ENCODE results near the gene LPIN1.

- no peak for TF ChIP-seq CTCF (IDR thresholded peaks at IDR 0.05)
- no peak for TF ChIP-seq POLR2A (IDR thresholded peaks at IDR 0.05)
Observed at GRCh38 chr2:11705711-11706110, 40.7 kb upstream of the LPIN1 start.
